Posterior cingulate gyrus (tissue), 11 donors: ENCODE results near the gene MED15.
"Not testable (repeated sequence)": the region's sequence is repeated elsewhere in the genome, so short reads cannot be mapped to it uniquely, and the experiment has no call there.

Source experiments
- DNase-seq, 10 donors: peaks; one replicate each; pipeline versions ENCODE4 v3.0.0 to v3.0.0-alpha.2; 2020 to 2021; ENCODE audit warnings: mixed read lengths in 3 of 10
- intact Hi-C: fragments of 100-400 bp; cut with DNase I; formaldehyde crosslinking; loops from one replicate; pipeline ENCODE4 v1.15.1; 2023

MED15 gene

DNA sequence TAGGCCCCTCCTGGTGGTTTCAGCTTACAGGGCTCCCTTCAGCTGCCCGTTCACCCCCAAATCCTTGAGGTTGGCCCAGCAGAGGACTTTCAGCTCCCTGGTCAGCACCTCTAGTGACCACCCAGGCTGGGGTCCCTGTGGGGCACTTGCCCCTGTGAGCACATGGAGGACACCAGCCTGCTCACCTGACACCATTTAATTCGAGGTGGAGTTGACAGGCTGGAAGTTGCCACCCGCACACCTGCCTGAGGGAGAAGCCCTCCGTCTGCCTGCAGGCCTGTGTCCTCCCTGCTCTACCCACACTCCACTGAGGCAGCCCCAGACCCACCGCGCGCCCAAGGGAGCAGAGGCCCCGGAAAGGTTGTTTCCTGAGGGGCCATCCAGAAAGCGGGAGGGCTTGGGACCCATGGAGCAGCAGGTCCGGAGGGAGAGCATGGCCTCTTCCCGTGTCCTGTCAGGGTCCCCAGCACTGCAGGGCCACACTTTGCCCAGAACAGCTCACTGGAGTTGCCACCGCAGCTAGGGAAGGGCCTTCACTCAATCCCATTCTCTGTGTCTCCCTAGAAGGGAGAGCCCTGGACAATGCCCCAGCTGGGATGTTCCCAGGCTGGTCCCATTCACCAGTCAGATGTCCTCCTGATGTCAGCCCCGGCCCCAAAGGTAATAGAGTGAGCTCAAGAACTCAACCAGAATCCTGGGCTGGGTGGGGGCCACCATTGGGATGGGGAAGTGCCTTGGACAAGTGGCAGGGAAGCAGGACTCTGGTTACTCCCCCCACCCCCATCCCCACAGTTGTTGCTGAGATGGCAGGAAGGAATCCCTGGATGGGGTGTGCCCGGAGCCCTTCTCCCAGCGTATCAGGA is 82.4 kb downstream of the MED15 start:
- intact Hi-C loops = no loop called here
- peak in 2 of 10 donors; percentile 39 to 66 for DNase-seq

DNA sequence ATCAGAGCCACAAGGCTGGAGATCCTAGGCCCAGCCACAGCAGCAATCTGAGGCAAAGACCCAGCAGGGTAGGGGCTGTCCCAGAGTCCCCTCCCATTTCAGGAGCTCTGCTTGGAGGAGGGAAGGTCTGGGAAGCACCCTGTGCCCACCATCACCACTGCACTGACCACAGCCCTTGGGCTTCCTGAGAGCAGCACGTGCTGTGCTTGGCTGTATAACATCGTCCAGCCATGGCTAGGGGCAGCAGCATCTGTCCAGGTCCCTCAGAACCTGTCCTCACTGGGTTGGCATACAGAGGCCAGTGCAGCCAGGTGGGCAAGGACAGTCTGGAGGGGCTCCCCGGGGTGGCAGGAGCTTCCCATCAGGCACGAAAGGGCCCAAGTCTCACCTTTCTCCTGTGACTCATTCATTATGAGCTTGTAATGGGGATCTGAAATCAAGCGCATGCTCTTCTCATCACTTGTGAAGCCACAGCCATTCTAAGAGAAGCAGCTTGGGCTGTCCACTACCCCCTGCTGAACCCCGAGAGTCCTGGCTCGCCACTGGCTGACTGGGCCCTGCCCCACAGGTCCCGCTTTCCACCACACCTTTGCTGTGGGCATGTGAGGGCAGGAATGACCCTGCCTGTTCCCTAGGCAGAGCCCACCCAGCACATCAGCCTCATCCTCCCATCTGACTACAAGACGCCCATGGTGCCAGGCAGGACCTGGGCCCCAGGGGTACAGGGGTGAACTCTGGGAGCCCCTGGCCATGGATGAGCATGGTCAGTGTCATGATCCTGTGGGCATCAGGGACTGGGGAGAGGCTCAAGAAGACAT is 83.3 kb downstream of the MED15 start:
- intact Hi-C loops = no loop called here
- peak in 1 of 10 donors; percentile 67 for DNase-seq

DNA sequence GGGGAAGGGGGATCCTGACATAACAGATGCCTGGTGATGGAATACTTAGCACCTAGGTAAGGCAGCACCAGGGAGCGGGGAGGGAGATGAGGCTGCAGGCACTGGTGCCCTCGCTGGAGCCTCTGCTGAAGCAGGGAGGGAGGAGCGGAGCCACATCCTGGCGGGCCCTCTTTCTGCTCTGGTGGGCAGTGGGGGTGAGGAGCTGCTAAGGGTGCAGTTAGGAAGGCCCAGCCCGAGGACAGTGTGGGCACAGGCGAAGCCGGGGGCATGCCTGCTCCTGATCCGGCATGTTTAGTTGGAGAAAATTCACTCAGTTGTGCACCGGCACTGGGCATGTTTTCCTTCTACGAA is 83.9 kb downstream of the MED15 start:
- intact Hi-C loops = no loop called here
- peak in 1 of 10 donors; percentile 61 for DNase-seq

DNA sequence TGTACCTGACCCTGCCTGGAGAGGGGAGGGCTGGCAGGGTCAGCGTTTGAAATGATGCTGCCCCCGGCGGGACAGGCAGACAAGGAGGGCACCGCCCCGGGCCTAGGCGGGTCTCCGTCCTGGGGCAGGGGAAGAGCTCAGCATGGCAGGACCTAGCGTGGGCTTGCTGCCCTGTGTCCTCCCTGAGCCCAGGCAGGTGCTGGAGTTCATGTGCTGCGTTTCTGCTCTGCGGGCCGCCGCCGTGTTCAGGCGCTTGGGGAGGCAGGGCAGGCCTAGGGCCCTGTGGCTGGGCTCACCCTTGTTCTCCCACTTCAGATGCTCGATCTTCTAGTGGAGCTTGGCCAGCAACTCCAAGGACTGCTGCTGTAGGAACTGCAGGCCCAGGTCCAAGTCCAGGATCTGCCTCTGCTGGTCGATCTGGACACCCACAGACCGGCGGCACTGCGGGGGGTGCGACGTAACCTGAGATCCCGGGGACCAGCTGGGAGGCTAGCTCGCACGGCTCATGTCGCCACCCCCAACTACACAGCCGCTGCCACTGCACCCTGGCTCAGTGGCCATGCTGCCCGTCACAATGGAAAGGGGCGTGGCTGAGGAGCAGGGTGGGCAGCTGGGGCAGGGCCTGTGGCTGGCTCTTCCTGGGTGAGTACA is 84.4 kb downstream of the MED15 start:
- intact Hi-C loops = no loop called here
- DNase-seq = peak in 2 of 10 donors; percentile 65 to 81

DNA sequence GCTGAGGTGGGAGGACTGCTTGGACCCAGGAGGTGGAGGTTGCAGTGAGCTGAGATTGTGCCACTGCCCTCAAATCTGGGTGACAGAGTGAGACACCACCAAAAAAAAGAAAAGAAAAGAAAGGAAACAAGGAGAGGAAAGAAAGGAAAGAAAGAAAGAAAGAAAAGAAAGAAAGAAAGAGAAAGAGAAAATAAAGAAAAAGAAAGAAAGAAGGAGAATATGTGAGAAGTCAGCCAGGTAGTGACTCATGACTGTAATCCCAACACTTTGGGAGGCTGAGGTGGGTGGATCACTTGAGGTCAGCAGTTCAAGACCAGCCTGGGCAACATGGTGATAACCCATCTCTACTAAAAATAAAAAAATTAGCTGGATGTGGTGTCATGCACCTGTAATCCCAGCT is 86.6 kb downstream of the MED15 start:
- intact Hi-C loops, DNase-seq: not testable (repeated sequence)

DNA sequence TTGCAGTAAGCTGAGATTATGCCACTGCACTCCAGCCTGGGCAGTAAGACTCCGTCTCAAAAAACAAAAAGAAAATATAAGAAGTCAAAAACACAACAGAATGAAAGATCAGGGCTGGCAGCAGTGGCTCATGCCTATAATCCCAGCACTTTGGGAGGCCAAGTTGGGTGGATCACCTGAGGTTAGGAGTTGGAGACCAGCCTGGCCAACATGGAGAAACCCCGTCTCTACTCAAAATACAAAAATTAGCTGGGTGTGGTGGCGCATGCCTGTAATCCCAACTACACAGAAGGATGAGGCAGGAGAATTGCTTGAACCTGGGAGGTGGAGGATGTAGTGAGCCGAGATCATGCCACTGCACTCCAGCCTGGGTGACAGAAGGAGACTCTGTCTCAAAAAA is 87.1 kb downstream of the MED15 start:
- intact Hi-C loops, DNase-seq: not testable (repeated sequence)

DNA sequence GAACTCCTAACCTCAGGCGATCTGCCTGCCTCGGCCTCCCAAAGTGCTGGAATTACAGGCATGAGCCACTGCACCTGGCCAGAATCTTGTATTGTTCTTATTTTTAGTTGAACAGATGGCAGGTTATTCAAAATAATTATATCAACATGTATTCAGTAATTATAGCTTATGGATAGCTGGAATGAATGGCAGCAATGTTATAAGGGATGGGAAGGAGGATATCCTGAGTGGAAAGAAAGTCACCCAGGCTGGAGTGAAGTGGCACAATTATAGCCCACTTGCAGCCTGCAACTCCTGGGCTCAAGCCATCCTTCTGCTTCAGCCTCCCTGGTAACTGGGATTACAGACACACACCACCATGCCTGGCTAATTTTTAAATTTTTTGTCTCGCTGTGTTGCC is 88.1 kb downstream of the MED15 start:
- intact Hi-C loops = no loop called here
- DNase-seq = no peak

DNA sequence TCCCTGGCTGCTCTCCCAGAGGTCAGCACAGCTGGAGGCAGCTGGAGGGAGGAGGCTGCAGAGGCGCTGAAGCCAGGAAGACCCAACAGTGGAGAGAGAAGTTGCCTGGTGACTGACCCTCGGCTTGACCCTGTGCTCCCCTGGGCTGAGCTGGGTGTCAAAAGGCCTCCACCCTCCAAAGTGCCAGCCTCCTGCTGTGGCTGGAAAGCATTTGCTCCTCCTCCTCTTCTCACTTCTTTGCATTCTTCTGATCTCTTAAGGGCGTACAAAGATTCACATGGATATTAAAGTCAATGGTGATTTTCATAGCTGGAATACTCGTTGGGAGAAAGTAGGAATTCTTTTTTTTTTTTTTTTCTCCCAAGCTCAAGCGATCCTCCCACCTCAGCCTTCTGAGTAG is 91.7 kb downstream of the MED15 start:
- DNase-seq = no peak

DNA sequence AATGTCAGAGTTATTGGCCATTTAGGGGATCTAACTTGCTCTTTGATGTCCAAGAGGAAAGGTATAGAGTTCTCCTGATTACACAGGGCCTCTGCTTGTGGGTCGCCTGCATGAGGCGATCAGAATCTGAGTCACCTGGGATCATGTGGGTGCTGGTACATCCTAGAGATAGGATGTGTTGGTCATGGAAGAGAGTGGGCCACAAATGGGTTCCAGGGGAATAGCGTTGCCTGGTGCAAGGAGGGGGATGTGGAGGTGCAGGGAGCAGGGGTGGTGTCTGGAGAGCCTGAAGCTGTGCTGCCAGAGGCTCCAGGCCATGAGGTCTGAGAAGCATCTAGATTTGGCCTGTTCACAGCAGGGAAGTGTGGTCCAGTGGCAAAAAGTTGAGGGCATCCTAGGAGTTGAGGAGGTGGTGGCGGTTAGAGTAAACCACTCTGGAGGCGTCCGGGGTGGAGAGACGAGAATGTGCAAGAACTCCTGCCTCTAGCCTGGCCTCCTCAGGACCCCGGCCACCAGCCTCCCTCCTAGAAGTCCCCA is 92.8 kb downstream of the MED15 start:
- DNase-seq = no peak
- intact Hi-C loops = no loop called here

More for the DNA sequence above, 91.7 kb downstream of the MED15 start:
- intact Hi-C loops = no loop called here

DNA sequence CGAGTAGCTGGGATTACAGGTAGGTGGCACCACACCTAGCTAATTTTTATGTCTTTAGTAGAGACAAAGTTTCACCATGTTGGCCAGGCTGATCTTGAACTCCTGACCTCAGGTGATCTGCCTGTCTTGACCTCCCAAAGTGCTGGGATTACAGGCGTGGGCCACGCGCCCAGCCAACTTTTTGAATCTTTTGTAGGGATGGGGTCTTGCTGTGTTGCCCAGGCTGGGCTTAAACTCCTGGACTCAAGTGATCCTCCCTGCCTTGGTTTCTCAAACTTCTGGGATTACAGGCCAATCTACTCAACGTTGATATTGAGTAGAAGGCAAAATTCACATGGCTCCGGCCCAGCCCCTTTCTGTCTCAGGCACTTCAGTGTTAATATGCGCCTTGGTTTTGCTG is 93.9 kb downstream of the MED15 start:
- no peak for DNase-seq
- intact Hi-C loops = no loop called here

DNA sequence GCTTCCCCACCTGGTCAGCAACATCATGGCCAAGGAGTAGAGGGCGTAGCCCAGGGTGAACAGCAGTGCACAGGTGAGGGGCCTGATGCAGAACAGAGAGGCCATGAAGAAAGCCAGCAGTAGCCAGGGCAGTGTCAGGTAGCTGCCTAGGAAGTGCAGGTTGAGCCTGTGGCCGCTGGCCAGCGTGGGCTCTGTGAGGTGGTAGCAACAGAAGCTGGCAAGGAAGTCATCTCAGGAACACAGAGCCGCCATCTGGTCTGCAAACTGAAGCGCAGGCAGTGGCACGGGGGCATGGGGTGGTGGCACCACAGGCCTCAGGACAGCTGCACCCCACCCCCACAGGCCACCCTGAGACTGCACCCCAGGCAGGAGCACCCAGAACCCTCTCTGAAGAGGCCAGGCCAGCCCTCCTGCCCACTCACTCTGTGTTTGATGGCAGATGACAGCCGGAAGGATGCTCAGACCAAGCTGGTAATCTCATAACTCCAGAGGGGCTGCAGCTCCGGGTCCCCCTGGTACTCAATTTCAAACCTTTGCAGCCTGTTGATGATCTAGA is 95.3 kb downstream of the MED15 start:
- DNase-seq = peak in 1 of 10 donors; percentile 49
- intact Hi-C loops = no loop called here

DNA sequence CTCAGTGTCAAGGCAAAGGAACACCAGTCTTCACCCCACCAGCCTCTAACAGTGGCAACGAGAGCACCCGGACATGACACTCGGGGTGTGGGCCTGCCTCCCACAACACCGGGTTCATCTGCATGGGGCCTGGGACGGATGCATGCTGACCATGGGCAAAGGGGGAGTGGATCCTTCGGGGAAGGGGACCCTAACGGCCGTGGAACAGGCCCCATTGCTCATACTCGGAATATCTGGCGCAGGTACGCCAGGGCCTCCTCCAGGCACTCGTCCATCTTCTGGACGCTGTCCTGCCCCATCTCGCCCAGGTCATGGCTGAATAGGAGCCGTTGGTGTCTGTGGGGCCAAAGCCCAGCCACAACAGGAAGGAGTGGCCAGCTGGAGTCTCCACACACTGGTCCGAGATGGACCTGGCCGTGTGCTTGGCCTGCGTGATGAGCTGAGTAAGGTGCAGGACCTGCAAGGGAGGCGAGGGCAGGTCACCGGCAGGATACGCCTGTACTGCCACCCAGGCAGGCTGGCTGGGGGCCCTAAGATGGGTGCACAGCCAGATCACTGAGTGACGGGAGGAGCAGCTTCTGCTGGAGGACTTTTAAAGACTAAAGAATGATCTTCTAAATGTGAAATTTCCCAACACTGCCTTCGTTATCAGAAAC is 96.8 kb downstream of the MED15 start:
- no peak for DNase-seq
- intact Hi-C loops = no loop called here

DNA sequence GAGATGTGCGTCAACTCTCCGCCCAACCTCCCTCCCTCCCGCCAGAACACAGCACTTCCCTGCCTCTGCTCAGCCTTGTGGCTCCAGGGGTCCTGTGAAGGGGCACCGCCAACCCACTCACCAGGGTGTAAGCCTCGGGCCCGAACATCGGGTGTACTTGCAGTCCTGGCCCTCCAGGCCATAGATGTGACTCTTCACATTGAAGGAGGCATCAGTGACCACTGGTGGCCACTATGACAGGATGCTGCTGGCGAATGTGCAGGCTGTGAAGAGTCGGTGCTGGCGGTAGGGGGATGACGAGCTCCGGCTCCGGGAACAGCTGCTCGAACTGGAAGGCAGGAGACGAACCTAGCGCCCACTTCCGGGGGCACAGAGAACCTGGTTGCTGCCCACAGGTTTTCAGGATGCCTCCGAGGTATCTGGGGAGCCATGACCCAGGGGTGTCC is 97.4 kb downstream of the MED15 start:
- peak in 1 of 10 donors; percentile 82 for DNase-seq
- intact Hi-C loops = no loop called here

DNA sequence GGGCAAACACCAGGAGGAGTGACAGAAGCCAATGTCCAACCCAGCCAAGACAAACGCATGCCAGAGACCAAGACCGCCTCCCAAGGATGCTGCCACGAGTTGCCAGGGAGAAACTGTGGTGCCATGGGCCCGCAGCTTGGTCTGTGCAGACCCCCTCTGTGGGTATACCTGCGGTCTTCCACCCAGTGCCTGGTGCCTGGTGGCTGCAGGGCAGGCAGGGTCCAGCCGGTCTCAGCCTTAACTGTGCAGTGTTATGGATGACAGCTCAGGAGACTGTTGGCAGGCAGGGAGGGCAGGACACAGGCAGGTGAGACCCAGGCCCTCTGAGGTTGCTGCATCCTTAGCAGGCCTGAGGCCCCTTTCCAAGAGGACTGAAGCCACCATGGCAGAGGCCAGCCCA is 97.9 kb downstream of the MED15 start:
- no peak for DNase-seq
- intact Hi-C loops = no loop called here

DNA sequence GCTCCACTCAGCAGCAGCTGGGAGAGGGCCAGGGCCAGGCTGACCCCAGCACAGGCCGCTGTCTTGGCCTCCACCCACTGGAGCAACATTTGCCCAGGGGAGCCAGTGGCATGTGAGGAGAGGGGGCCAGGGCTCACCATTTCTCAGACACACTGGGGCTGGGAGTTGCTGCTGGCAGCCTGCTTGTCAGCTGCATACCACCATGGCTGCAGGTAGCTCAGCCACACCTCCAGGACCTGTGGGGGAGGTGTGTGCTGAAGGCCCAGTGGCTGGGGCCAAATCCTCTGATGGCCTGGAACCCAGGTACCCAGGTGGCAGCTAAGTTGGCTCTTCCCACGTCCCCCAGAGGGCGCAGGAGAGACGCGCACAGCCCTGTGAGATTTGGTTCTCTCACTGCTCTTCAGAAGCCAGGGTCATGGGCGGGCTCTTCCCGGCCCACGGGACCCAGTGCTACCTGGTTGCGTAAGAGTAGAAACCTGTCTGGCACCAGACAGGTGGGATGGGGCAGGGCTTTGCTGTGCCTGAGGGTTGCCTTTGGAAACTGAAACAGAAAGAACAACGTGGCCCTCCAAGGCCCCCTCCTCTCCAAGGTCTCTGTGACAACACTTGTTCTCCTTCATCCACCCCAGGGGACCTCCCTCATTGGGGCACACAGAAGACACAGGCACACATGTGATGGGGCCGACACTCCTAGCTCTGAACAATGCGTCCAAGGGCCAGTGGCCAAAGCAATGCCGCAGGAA is 98.8 kb downstream of the MED15 start:
- DNase-seq = peak in 5 of 10 donors; percentile 27 to 92 (median 43)
- intact Hi-C loops = no loop called here

DNA sequence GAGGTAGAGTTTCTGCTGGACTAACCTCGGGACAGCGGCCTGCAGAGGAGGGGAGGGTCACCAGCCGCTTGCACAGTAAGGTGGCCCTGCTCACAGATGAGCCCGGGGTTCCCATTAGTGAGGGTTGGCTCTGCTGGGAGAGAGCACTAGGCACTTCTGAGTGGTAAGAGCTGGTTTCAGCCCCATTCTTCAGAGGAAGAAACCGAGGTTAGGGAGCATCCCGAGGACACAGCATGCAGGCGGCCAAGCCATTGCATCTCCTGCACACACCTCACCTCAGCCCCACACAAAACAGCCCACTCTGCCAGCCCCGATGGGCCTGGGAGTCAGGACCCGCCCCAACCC is 99.3 kb downstream of the MED15 start:
- peak in 1 of 10 donors; percentile 80 for DNase-seq
- intact Hi-C loops = no loop called here

DNA sequence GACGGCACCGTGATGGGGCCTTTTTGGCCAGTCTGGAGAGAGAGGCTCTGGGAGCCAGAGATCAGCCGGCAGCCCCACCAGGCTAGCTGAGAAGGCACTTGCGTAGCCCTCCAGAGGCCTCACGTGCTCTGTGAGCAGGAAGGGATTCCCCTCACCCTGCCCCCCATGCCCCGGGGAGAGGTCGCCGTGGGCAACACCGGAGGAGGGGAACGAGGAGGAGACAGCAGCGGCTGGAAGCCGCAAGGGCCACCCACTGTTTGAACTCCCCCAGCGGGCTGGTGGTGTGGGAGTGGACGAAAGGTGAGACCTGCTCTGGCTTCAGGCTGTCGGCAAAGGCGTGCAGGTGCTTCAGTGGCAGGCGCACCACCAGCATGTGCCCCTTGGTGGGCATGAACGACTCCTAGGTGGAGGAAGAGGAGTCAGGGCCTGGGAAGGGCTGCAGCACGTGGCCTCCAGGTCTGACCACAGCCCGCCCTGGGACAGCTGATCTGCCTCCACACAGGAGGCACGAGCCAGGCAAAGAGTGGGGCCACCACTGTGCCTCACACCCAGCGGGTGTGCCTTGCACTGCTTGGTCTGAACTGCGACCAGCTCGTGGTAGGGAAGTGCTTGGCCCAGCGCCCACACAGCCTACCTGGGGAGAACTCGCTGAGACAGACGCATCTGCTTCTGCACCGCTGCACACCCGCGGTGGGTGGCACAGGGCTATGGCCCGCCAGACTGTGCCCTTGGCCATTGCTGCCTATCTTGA is 99.9 kb downstream of the MED15 start:
- intact Hi-C loops = no loop called here
- DNase-seq = no peak

DNA sequence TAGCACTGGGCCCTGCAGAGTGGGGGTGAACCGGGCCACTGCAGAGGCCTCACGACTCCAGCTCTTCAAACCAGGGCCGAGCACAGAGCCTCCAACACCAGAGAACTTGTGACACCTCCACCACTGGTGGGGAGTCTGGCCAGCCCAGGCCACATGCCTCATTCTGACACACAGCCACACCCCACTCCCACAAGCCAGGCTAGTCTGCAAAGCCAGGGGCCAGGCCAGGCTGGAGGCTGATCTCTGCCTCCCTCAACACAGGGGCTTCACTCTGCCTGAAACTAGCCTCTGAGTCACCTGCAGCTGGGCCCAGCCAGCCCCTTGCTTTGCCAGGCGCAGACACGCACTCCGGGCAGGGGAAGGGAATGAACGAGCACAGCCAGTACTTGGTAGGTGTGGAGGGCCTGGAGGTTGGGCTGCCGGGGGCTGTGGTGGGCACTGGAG is 102.9 kb downstream of the MED15 start:
- intact Hi-C loops = no loop called here

DNA sequence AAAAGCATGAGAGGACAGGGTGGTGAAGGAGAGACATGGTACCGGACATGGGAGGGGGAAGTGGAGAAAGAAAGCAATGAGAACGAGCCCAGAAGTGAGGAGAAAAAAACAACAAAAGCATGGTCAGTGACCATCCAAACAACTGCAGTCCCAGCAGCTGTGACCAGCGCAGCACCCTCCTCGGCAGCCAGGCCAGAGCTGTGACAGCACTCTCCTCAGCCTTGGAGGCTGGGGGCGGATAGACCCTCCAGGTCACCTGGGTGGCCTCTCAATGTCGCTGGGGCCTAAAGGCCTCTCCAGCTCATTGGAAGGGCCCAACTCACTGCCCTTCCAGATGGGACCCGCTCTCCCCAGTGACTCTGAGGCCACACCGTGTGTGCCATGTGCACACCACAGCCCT is 103.3 kb downstream of the MED15 start:
- intact Hi-C loops = no loop called here
- no peak for DNase-seq

More for the DNA sequence above, 102.9 kb downstream of the MED15 start:
- no peak for DNase-seq
